Stomach (tissue), 9 donors: Measurements from ENCODE around the gene FGD3. TPM values are rescaled to one million over a fixed set of nuclear protein-coding genes. Genes with fewer than 3 reads are reported as not detected.

Experiments used
- DNase-seq, 2 donors: peaks; one replicate each; pipeline versions ENCODE4 v3.0.0 to v3.0.0-alpha.2; 2013 to 2019
- H3K27ac ChIP-seq, 5 donors: fragments of 200-600 bp in 4 of 5; sonication (generic) in 4 of 5; one replicate each; pipeline ENCODE4 v1.5.1; 2013 to 2019; ENCODE audit warnings: mild to moderate bottlenecking in 1 of 5, moderate library complexity in 1 of 5
- H3K27me3 ChIP-seq, 3 donors: fragments of 200-600 bp; sonication (generic); one replicate each; pipeline ENCODE4 v1.5.1; 2017 to 2019; ENCODE audit warnings: mixed run types in 1 of 3
- H3K36me3 ChIP-seq, 4 donors: fragments of 200-600 bp; sonication (generic); 1 replicate in 3 of 4; 2 replicates in 1 of 4; pipeline ENCODE4 v1.5.1; 2016 to 2019
- H3K4me1 ChIP-seq, 4 donors: fragments of 200-600 bp; sonication (generic); one replicate each; pipeline ENCODE4 v1.5.1; 2016 to 2019
- H3K4me3 ChIP-seq, 4 donors: fragments of 200-600 bp; sonication (generic) in 3 of 4; one replicate each; pipeline ENCODE4 v1.5.1; 2016 to 2019; ENCODE audit warnings: mild to moderate bottlenecking in 1 of 4
- H3K9me3 ChIP-seq, 4 donors: fragments of 200-600 bp; sonication (generic); one replicate each; pipeline ENCODE4 v1.5.1; 2016 to 2019
- CTCF ChIP-seq, 7 experiments: fragments of 450-650 bp in 4 of 7; fragments of 200-600 bp in 3 of 7; sonication (generic) in 3 of 7; IDR thresholded peaks; one replicate each; pipeline ENCODE4 v1.5.1; 2016 to 2019; ENCODE audit warnings: antibody characterized with exemption in 7 of 7, control low read depth in 2 of 7, mild to moderate bottlenecking in 1 of 7
- EP300 ChIP-seq: sonication (generic); formaldehyde crosslinking; IDR thresholded peaks from one replicate; pipeline ENCODE4 v1.6.1; 2017; ENCODE audit warnings: antibody characterized with exemption
- POLR2A ChIP-seq, 4 donors: fragments of 450-650 bp; IDR thresholded peaks; one replicate each; pipeline ENCODE4 v1.6.1; 2016; ENCODE audit warnings: antibody characterized with exemption in 4 of 4, control low read depth in 2 of 4, mild to moderate bottlenecking in 1 of 4, moderate library complexity in 1 of 4
- POLR2AphosphoS5 ChIP-seq, 3 donors: sonication (generic); formaldehyde crosslinking; IDR thresholded peaks; one replicate each; pipeline ENCODE4 v1.6.1; 2016; ENCODE audit warnings: antibody characterized with exemption in 3 of 3
- WGBS, 5 donors: extraction: QIAGEN DNeasy Blood & Tissue Kit in 3 of 5; methylation state at CpG; one replicate each; pipeline versions ENCODE4 v1.1.5 to v1.1.7; 2013 to 2018; 5-methylcytosine and 5-hydroxymethylcytosine counted together
- intact Hi-C: fragments of 100-400 bp; cut with DNase I; formaldehyde crosslinking; loops from one replicate; pipeline ENCODE4 v1.15.1; 2023; ENCODE audit warnings: low total_unique reads
- polyA plus RNA-seq, 3 donors: library from polyadenylated mRNA; stranded (reverse); fragments of 200-250 nt; gene quantifications; one replicate each; pipeline ENCODE4 v1.2.3, GENCODE V29; 2013
- total RNA-seq, 5 donors: library from RNA; depleted of rRNA; stranded (reverse); fragments of >200 nt; gene quantifications; one replicate each; pipeline versions ENCODE4 v1.1.0 to v1.2.3, GENCODE V29; 2014 to 2016
- donor health status: healthy with polysubstance abuse.
- donor health status: Bipolar disorder and iron deficiency.
- donor health status: healthy.

The FGD3 gene
- total and polyA plus RNA-seq, 8 donors = 1.7 to 8.8 (median 2.4) TPM

GRCh38 chr9:92968081-92968480, 20.8 kb downstream of the FGD3 start:
- Histone ChIP-seq H3K27ac (no peak overlapping the region), H3K4me3 (no peak overlapping the region), H3K4me1 (peaks cover 0 to 38% (median 6%) of the 10 kb centered on the region in 4 donors), H3K9me3 (no peaks in the 10 kb centered on the region), H3K27me3 (no peaks in the 10 kb centered on the region), H3K36me3 (no peaks in the 10 kb centered on the region)
- peak in 1 of 2 donors; percentile 9 for DNase-seq
- intact Hi-C loops = no loop called here
- WGBS, 5 donors = 75 to 88% (median 81%) methylated on average over 7 to 8 of the region's 8 CpGs
- no peak for TF ChIP-seq EP300
- no peak for TF ChIP-seq POLR2AphosphoS5 (IDR thresholded peaks at IDR 0.05)
- no peak for TF ChIP-seq CTCF (IDR thresholded peaks at IDR 0.05)
- no peak for TF ChIP-seq POLR2A (IDR thresholded peaks at IDR 0.05)

GRCh38 chr9:92969516-92970466, 22.5 kb downstream of the FGD3 start:
- 80 to 91% (median 86%) methylated on average over 18 to 19 of the region's 19 CpGs for WGBS, 5 donors

GRCh38 chr9:92970467-92970923, 23.2 kb downstream of the FGD3 start:
- Histone ChIP-seq H3K27ac (no peak overlapping the region), H3K27me3 (no peaks in the 10 kb centered on the region), H3K4me3 (no peak overlapping the region), H3K4me1 (peaks cover 0 to 53% (median 4%) of the 10 kb centered on the region in 4 donors), H3K36me3 (peaks cover 0 to 5% (median 0%) of the 10 kb centered on the region in 4 donors), H3K9me3 (no peaks in the 10 kb centered on the region)
- WGBS, 5 donors = 76 to 82% (median 80%) methylated on average over 5 of the region's 5 CpGs
- DNase-seq = peak in 1 of 2 donors; percentile 8
- TF ChIP-seq POLR2A (IDR thresholded peaks at IDR 0.05) = no peak
- TF ChIP-seq POLR2AphosphoS5 (IDR thresholded peaks at IDR 0.05) = no peak
- no peak for TF ChIP-seq EP300
- TF ChIP-seq CTCF (IDR thresholded peaks at IDR 0.05) = no peak
- intact Hi-C loops = no loop called here

More at GRCh38 chr9:92969516-92970466, 22.5 kb downstream of the FGD3 start:
- TF ChIP-seq POLR2A (IDR thresholded peaks at IDR 0.05) (no peak), EP300 (no peak), CTCF (IDR thresholded peaks at IDR 0.05) (no peak), POLR2AphosphoS5 (IDR thresholded peaks at IDR 0.05) (no peak)
- peak in 1 of 2 donors; percentile 23 for DNase-seq
- H3K27me3 ChIP-seq = no peaks in the 10 kb centered on the region
- no peak overlapping the region for H3K4me3 ChIP-seq
- no peaks in the 10 kb centered on the region for H3K36me3 ChIP-seq
- H3K27ac ChIP-seq = no peak overlapping the region
- no peaks in the 10 kb centered on the region for H3K9me3 ChIP-seq
- intact Hi-C loops = no loop called here
- peaks cover 0 to 51% (median 4%) of the 10 kb centered on the region in 4 donors for H3K4me1 ChIP-seq

GRCh38 chr9:92971121-92971520, 23.8 kb downstream of the FGD3 start:
- TF ChIP-seq CTCF (IDR thresholded peaks at IDR 0.05) (no peak), EP300 (no peak), POLR2A (IDR thresholded peaks at IDR 0.05) (no peak), POLR2AphosphoS5 (IDR thresholded peaks at IDR 0.05) (no peak)
- peaks cover 0 to 10% (median under 1%) of the 10 kb centered on the region in 4 donors for H3K36me3 ChIP-seq
- 70 to 77% (median 75%) methylated on average over 5 of the region's 5 CpGs for WGBS, 5 donors
- H3K27ac ChIP-seq = no peak overlapping the region
- no peaks in the 10 kb centered on the region for H3K27me3 ChIP-seq
- H3K9me3 ChIP-seq = no peaks in the 10 kb centered on the region
- DNase-seq = no peak
- H3K4me3 ChIP-seq = no peak overlapping the region
- intact Hi-C loops = no loop called here
- H3K4me1 ChIP-seq = peaks cover 0 to 53% (median 2%) of the 10 kb centered on the region in 4 donors
